ENCODE data around the gene TMTC2.

DNA sequence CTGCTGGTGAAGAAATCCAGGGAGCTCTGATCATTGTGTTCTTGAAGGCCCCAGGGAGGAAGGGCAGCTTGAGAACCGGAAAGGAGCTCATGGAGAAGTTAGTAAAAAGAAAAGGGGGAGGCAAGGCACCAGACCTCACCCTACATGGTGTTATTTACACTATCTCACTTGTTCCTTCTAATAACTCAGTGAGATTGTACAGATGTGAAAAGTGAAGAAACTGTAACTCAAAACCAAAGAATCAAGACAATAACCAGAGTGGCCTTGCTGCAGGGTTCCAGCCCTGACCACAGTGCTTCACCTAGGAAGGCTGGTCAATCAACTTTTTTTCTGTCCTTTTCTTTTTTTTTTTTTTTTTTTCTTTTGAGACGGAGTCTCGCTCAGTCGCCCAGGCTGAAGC is 353.6 kb downstream of the TMTC2 start:
- no peak for TF ChIP-seq ZNF274 (IDR thresholded peaks at IDR 0.05; ENCODE audit: low read length)
- TF ChIP-seq ZNF274 (tag by site-specific recombination; IDR thresholded peaks at IDR 0.05; ENCODE audit: borderline replicate concordance), result no peak
- TF ChIP-seq SALL2 (tag by site-specific recombination; IDR thresholded peaks at IDR 0.05; ENCODE audit: borderline replicate concordance), result no peak
- no peak for TF ChIP-seq ZNF426 (tag by site-specific recombination; IDR thresholded peaks at IDR 0.05)
- TF ChIP-seq, protein P1, sequence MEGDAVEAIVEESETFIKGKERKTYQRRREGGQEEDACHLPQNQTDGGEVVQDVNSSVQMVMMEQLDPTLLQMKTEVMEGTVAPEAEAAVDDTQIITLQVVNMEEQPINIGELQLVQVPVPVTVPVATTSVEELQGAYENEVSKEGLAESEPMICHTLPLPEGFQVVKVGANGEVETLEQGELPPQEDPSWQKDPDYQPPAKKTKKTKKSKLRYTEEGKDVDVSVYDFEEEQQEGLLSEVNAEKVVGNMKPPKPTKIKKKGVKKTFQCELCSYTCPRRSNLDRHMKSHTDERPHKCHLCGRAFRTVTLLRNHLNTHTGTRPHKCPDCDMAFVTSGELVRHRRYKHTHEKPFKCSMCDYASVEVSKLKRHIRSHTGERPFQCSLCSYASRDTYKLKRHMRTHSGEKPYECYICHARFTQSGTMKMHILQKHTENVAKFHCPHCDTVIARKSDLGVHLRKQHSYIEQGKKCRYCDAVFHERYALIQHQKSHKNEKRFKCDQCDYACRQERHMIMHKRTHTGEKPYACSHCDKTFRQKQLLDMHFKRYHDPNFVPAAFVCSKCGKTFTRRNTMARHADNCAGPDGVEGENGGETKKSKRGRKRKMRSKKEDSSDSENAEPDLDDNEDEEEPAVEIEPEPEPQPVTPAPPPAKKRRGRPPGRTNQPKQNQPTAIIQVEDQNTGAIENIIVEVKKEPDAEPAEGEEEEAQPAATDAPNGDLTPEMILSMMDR (tag by site-specific recombination; IDR thresholded peaks at IDR 0.05), result no peak
- TF ChIP-seq ZNF777 (tag by site-specific recombination; IDR thresholded peaks at IDR 0.05; ENCODE audit: borderline replicate concordance), result no peak
- no peak for TF ChIP-seq ZNF112 (tag by site-specific recombination; IDR thresholded peaks at IDR 0.05)
- TF ChIP-seq ZNF146 (tag by site-specific recombination; IDR thresholded peaks at IDR 0.05), result no peak
- TF ChIP-seq, protein P2, sequence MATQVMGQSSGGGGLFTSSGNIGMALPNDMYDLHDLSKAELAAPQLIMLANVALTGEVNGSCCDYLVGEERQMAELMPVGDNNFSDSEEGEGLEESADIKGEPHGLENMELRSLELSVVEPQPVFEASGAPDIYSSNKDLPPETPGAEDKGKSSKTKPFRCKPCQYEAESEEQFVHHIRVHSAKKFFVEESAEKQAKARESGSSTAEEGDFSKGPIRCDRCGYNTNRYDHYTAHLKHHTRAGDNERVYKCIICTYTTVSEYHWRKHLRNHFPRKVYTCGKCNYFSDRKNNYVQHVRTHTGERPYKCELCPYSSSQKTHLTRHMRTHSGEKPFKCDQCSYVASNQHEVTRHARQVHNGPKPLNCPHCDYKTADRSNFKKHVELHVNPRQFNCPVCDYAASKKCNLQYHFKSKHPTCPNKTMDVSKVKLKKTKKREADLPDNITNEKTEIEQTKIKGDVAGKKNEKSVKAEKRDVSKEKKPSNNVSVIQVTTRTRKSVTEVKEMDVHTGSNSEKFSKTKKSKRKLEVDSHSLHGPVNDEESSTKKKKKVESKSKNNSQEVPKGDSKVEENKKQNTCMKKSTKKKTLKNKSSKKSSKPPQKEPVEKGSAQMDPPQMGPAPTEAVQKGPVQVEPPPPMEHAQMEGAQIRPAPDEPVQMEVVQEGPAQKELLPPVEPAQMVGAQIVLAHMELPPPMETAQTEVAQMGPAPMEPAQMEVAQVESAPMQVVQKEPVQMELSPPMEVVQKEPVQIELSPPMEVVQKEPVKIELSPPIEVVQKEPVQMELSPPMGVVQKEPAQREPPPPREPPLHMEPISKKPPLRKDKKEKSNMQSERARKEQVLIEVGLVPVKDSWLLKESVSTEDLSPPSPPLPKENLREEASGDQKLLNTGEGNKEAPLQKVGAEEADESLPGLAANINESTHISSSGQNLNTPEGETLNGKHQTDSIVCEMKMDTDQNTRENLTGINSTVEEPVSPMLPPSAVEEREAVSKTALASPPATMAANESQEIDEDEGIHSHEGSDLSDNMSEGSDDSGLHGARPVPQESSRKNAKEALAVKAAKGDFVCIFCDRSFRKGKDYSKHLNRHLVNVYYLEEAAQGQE (tag by site-specific recombination; IDR thresholded peaks at IDR 0.05), result no peak
- no peak for TF ChIP-seq ZNF394 (tag by site-specific recombination; IDR thresholded peaks at IDR 0.05; ENCODE audit: borderline replicate concordance)
- TF ChIP-seq, protein P3, sequence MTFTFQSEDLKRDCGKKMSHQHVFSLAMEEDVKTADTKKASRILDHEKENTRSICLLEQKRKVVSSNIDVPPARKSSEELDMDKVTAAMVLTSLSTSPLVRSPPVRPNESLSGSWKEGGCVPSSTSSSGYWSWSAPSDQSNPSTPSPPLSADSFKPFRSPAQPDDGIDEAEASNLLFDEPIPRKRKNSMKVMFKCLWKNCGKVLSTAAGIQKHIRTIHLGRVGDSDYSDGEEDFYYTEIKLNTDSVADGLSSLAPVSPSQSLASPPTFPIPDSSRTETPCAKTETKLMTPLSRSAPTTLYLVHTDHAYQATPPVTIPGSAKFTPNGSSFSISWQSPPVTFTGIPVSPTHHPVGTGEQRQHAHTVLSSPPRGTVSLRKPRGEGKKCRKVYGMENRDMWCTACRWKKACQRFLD (tag by site-specific recombination; IDR thresholded peaks at IDR 0.05), result no peak
- TF ChIP-seq ZBTB21 (tag by site-specific recombination; IDR thresholded peaks at IDR 0.05), result no peak
- TF ChIP-seq ZBTB20 (tag by site-specific recombination; IDR thresholded peaks at IDR 0.05), result no peak
